ENCODE data around the gene CETP.

DNA sequence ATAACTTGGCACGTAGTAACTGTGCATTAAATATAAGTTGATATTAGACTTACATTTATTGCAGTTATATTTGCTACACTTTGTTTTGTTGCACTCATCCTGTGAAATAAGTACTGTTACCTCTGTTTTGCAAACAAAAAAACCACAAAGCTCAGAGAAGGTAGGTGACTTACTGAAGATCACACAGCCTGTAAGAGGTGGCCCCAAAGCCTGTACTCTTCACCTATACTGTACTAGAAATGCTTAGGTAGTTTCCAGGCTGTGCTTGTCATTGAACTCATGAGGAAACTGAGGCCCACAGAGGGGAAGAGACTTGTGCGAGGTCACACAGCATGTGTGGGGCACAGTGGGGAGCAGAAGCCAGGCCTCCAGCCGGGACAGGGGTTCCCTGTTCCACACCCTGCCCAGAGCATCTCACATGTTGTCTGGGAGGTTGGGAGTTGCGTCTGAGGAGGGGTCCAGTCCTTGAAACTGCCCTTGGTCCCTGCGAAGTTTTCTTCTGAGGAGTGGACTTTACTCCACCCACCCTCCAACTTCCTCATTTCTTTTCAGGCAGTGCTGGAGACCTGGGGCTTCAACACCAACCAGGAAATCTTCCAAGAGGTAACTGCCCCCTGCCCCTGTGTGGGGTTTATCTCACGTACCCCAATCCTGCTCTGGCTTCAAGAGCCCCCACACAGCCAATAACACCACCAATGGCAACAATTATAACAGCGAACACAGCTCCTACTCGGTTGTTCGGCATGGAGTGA is 13.0 kb downstream of the CETP start:
- TF ChIP-seq POLR2AphosphoS5 (IDR thresholded peaks at IDR 0.05; ENCODE audit: low read depth, low read length) (no peak), FOXP2 (optimal IDR thresholded peaks at IDR 0.05; ENCODE audit: borderline replicate concordance, extremely low read depth, extremely low read length, insufficient read depth) (no peak)

Measured in PFSK-1 (cell line).